Loucy (cell line): ENCODE results near the gene OR4D9.
"Not testable (repeated sequence)": the region's sequence is repeated elsewhere in the genome, so short reads cannot be mapped to it uniquely, and the experiment has no call there.

ENCODE experiments used
- H2AFZ ChIP-seq: fragments of 200-600 bp; sonication (generic); 2 replicates; pipeline ENCODE4 v1.6.0; 2016; ENCODE audit warnings: antibody characterized with exemption, mild to moderate bottlenecking, low read length, moderate library complexity
- H3F3A ChIP-seq: fragments of 200-600 bp; 2 replicates; pipeline ENCODE4 v1.6.0; 2016; ENCODE audit warnings: antibody characterized with exemption, low read depth, mild to moderate bottlenecking
- H3K27me3 ChIP-seq: fragments of 200-600 bp; sonication (generic); 2 replicates; pipeline ENCODE4 v1.6.1; 2014; ENCODE audit warnings: low read length, mild to moderate bottlenecking; ENCODE audit not compliant: insufficient read depth, poor library complexity, severe bottlenecking
- H3K36me3 ChIP-seq: fragments of 200-600 bp; sonication (generic); 2 replicates; pipeline ENCODE4 v1.6.1; 2016; ENCODE audit warnings: low read length; ENCODE audit not compliant: insufficient read depth
- H3K4me1 ChIP-seq: fragments of 200-600 bp; sonication (generic); 2 replicates; pipeline ENCODE4 v1.5.1; 2014; ENCODE audit warnings: low read length, mild to moderate bottlenecking; ENCODE audit not compliant: insufficient read depth, poor library complexity, severe bottlenecking
- H3K4me2 ChIP-seq: fragments of 200-600 bp; sonication (generic); 2 replicates; pipeline ENCODE4 v1.6.0; 2014; ENCODE audit warnings: antibody characterized with exemption, low read length, low read depth, mild to moderate bottlenecking; ENCODE audit not compliant: poor library complexity, severe bottlenecking
- H3K4me3 ChIP-seq: fragments of 200-600 bp; sonication (generic); 2 replicates; pipeline ENCODE4 v1.5.1; 2014; ENCODE audit warnings: low read length, mild to moderate bottlenecking, mixed read lengths; ENCODE audit not compliant: poor library complexity, severe bottlenecking
- H3K79me2 ChIP-seq: fragments of 200-600 bp; sonication (generic); 2 replicates; pipeline ENCODE4 v1.6.1; 2014; ENCODE audit warnings: low read length; ENCODE audit not compliant: insufficient read depth
- H3K9ac ChIP-seq: fragments of 200-600 bp; sonication (generic); 2 replicates; pipeline ENCODE4 v1.6.0; 2014; ENCODE audit warnings: mild to moderate bottlenecking, low read depth, low read length, moderate library complexity; ENCODE audit not compliant: poor library complexity, severe bottlenecking
- H3K9me2 ChIP-seq: fragments of 200-600 bp; sonication (generic); replicated peaks from 2 replicates; pipeline ENCODE4 v1.6.1; 2016; ENCODE audit warnings: low read depth, low read length, mixed read lengths
- H3K9me3 ChIP-seq: fragments of 200-600 bp; sonication (generic); 2 replicates; pipeline ENCODE4 v1.6.1; 2014; ENCODE audit warnings: mild to moderate bottlenecking, antibody characterized with exemption, low read length, low read depth; ENCODE audit not compliant: insufficient read depth
- H4K20me1 ChIP-seq: fragments of 200-600 bp; sonication (generic); 2 replicates; pipeline ENCODE4 v1.6.0; 2014; ENCODE audit warnings: antibody characterized with exemption, low read length, mild to moderate bottlenecking; ENCODE audit not compliant: insufficient read depth, poor library complexity, severe bottlenecking
- CTCF ChIP-seq: fragments of 200-600 bp; sonication (generic); conservative IDR thresholded peaks from 2 replicates; pipeline ENCODE4 v1.5.1; 2014; ENCODE audit warnings: mild to moderate bottlenecking, antibody characterized with exemption, low read length
- EZH2phosphoT487 ChIP-seq: fragments of 200-600 bp; IDR thresholded peaks from 2 replicates; pipeline ENCODE4 v1.6.1; 2018; ENCODE audit warnings: antibody characterized with exemption, mild to moderate bottlenecking, moderate library complexity, borderline replicate concordance

OR4D9 gene

GRCh38 chr11:59544869-59545178 is 33.5 kb downstream of the OR4D9 start:
- Histone ChIP-seq H3K9me3 (no peaks in the 10 kb centered on the region), H3K4me3 (no peak overlapping the region), H3K9ac (no peak overlapping the region), H3K4me2 (no peak overlapping the region), H3K9me2 (no peaks in the 10 kb centered on the region), H3F3A (0 out of 2 replicates have a peak, but pooled peaks cover 6% of the 10 kb centered on the region), H3K79me2 (no peaks in the 10 kb centered on the region), H3K27me3 (no peaks in the 10 kb centered on the region), H3K4me1 (peaks cover 24% of the 10 kb centered on the region), H3K36me3 (no peaks in the 10 kb centered on the region), H2AFZ (no peak overlapping the region), H4K20me1 (no peaks in the 10 kb centered on the region)
- no peak for TF ChIP-seq CTCF
- TF ChIP-seq EZH2phosphoT487 = no peak

- Histone ChIP-seq H3K9me2 (no peaks in the 10 kb centered on the region), H3K4me1 (peaks cover 24% of the 10 kb centered on the region), H3K79me2 (no peaks in the 10 kb centered on the region), H3K4me2 (no peak overlapping the region), H2AFZ (no peak overlapping the region), H3K9ac (no peak overlapping the region), H3K27me3 (no peaks in the 10 kb centered on the region), H3K9me3 (no peaks in the 10 kb centered on the region), H3F3A (peaks cover 9% of the 10 kb centered on the region), H3K36me3 (no peaks in the 10 kb centered on the region), H4K20me1 (no peaks in the 10 kb centered on the region), H3K4me3 (no peak overlapping the region)
- no peak for TF ChIP-seq EZH2phosphoT487
- no peak for TF ChIP-seq CTCF
Observed at GRCh38 chr11:59545179-59546020, 34.1 kb downstream of the OR4D9 start.

- Histone ChIP-seq H3K4me3 (peak overlapping the region; percentile 37), H3K4me1 (peaks cover 33% of the 10 kb centered on the region), H3K4me2 (peak overlapping the region; percentile 89), H2AFZ (peak overlapping the region; percentile 32; the same call in 1 of the 2 replicates), H3K9ac (peak overlapping the region; percentile 77), H3F3A (peaks cover 16% of the 10 kb centered on the region)
- H4K20me1 ChIP-seq, H3K36me3 ChIP-seq, H3K9me3 ChIP-seq, H3K79me2 ChIP-seq, H3K9me2 ChIP-seq, H3K27me3 ChIP-seq: not testable (repeated sequence)
Observed at GRCh38 chr11:59547605-59548308, 36.4 kb downstream of the OR4D9 start.
